HG03442 (cell line): ENCODE data around the gene TNRC6C.
"Not testable (repeated sequence)": the region's sequence is repeated elsewhere in the genome, so short reads cannot be mapped to it uniquely, and the experiment has no call there.

ENCODE experiments used
- ATAC-seq: cut with Tn5 transposase; IDR thresholded peaks from one replicate; pipeline ENCODE4 v1.9.1; 2021; ENCODE audit warnings: mild to moderate bottlenecking, moderate library complexity; ENCODE audit not compliant: unreplicated experiment

TNRC6C gene

GRCh38 chr17:78108726-78109488 lies 150.4 kb downstream of the TNRC6C start:
- ATAC-seq: no peak

- ATAC-seq: no peak
Observed at GRCh38 chr17:78109489-78109761, 150.9 kb downstream of the TNRC6C start.

DNA sequence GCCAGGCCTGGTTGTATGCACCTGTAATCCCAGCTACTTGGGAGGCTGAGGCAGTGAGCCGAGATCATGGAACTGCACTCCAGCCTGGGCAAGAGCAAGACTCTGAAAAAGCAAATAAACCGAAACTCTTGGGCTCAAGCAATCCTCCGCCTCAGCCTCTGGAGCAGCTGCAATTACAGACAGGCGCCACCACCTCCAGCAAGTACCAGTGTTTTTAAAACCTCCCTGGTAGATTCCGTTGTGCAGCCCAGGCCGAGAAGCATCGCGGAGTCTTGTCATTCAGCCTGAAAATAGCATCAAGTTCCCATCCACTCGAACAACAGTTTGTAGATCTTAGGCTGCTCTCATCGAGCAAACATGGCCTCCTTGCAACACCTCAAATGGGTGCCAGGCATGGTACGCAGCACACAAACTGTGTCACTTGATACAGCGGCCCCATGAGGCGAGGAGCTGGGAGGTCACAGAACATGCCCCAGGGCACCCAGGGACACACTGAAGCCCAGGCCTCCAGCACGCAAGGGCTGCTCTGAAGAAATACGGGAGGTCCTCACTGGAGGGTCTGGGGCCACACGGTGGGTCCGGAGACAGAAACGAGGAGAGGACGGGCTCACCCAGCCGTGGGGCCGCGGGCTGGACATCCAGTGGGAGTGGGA lies 152.0 kb downstream of the TNRC6C start:
- no peak for ATAC-seq

GRCh38 chr17:78111016-78111726 lies 152.7 kb downstream of the TNRC6C start:
- ATAC-seq: no peak

GRCh38 chr17:78111727-78112517 lies 153.4 kb downstream of the TNRC6C start:
- ATAC-seq: no peak

DNA sequence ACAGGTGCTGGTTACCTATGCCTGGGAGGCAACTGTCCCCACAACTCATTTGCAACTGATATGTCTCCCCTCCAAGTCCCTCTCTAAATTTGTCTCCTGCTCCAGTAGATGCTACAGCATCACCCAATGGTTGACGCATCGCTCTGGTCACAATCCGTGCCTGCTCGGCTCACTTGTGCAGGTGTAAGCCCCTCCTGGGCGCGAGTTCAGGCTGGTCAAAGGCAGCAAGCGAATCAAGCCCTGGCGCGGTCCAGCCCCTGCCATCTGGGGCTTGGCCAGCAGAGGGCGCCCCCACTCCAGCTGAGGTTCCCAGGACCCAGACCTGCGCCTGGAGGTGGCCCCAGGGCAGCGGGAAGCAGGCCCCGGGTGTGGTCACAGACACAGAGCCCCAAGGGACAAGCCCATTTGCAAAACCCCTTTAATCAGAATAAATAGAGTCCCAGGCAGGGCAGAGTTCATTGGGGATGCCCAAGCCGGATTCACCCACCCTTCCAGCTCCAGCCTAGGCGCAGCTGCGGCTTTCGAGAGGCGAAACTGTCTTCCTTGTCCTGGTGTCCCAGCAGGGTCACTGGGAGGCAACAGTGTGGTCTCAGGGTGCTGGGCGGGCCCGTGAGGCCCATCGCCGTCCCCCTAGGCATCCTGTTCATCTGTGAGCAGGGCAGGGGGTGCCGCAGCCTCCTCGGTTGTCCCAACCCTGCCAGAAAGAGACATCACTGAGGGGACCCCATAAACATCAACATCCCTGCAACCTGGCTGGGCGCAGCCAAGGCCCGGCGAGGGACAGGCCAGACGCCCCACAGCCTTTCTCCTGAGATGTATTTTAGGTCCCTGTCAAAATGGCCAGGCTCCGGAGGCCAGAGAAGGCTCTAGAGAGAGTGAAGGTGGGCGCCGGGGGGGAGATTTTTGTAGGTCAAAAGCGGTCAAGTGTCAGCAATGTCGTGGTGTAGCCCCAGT lies 154.3 kb downstream of the TNRC6C start:
- no peak for ATAC-seq

- ATAC-seq: no peak
Observed at GRCh38 chr17:78113804-78114785, 155.6 kb downstream of the TNRC6C start.

DNA sequence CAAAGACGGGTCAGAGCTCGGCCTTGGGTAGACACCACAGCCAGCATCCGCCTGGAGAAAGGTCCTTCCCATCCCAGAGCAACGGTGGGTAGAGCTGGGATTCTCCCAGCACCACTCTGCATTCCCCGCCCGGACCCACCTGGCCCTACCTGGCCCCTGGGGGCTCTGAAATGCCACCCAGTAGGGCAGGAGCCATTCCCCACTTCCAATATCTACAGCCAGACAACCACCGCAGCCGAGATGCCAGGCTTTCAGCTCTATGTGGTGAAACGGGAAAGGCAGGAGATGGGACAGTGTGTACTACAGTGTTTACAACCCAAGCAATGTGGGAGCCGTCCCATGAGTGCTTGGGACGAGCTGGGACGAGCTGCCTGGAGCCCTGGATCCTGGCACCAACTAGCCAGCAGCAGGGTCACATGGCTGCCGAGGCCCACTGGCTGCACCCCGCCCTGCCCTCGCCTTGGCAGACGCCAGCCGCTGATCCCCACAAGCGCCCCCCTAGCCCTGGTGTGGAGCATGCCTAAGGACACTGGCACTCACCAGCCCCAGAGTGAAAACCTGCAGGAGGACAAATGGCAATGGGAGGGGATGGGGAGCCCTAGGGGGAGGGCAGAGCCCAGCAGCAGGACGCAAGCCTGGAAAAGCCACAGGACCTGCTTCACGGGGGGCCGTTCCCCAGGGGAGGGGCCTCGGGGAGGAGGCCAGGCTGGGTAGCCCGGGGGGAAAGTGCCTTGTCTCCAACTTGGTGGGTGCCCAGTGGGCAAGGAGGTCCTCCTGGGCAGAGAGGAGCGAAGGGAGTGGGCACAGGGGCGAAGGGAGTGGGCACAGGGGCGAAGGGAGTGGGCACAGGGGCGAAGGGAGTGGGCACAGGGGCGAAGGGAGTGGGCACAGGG lies 156.6 kb downstream of the TNRC6C start:
- ATAC-seq: no peak

- not testable (repeated sequence) for ATAC-seq
Observed at GRCh38 chr17:78115803-78116202, 157.3 kb downstream of the TNRC6C start.

GRCh38 chr17:78116411-78116810 lies 157.9 kb downstream of the TNRC6C start:
- ATAC-seq: no peak

- ATAC-seq: no peak
Observed at GRCh38 chr17:78117027-78117981, 158.8 kb downstream of the TNRC6C start.

DNA sequence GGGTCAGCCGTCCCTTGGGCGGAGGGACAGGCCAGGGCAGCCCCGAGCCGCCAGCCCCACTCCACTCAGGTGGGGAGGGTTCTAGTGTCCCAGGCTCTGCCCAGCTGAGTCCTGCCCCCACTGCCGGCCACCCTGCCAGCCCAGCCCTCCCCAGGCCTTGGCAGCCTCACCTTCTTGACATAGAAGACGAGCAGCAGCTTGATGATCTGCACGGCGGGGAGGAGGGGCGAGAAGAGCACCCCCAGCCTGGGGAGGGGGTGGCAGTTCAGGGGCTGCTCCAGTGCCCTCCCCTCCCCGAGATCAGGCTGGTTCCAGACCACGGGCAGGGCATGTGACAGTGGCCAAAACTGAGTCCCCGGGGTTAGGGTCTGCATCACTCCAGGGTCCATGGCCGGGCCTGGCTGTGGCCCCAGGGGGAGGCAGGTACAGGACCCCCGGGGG lies 160.3 kb downstream of the TNRC6C start:
- no peak for ATAC-seq

DNA sequence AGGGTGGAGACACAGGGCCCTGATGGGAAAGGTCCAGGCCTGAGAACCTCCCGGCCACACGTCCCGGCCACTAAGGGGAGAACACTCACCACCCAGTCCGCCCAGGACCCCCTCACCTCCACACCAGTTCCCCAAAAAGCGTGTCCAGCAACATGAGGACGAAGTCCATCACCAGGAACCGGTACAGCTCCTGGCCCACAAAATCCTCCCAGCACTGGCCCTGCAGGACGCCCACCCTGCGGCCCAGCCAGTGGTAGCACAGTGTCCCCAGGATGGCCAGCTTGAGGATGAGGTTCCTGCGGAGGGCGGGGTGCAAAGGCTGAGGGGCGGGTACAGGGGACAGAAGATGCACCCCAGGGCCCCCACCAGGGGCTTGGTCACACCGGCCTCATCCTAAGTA lies 162.0 kb downstream of the TNRC6C start:
- ATAC-seq: no peak

DNA sequence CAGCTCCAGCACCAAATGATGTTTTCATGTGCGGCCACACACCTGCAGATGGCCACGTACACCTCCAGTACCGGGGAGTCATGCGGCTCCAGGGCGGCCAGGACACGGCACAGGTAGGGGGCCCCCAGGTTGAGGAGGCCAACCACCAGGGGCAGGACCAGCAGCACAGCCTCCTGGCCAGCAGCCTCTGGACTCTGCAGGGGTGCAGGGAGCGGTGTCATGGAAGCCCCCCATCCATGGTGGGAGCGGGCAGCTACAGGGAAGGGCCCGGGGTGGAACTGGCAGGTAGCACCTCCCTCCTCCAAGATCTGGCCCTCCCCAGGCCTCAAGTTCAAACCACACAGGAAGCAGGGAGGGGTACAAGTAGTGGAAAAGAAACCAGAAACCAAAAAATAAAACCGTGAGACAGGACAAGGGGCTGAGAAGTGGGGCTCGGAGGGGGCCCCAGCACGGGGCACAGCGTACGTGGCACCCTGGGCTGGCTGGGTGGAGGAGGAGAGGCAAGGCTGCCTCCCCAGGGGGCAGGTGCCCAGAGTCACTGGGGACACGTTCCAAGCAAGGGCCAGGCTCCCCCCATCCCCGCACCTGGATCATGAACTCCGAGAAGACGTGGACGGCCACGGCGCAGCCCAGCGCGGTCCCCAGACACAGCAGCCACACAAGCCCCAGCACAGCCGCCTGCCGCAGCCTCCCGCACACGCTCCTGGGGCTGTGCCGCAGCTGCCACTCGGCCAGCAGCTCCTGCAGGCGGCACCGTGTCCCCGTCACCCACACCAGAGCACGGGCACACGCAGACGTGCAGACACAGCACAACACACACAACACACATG lies 162.7 kb downstream of the TNRC6C start:
- no peak for ATAC-seq

- no peak for ATAC-seq
Observed at GRCh38 chr17:78121801-78122215, 163.3 kb downstream of the TNRC6C start.
